HG03460 (cell line): ENCODE results near the gene PLA2G4C.
"Not testable (repeated sequence)": the region's sequence is repeated elsewhere in the genome, so short reads cannot be mapped to it uniquely, and the experiment has no call there.

Experiments
- ATAC-seq: cut with Tn5 transposase; IDR thresholded peaks from one replicate; pipeline ENCODE4 v1.9.1; 2021; ENCODE audit not compliant: unreplicated experiment

PLA2G4C gene

GRCh38 chr19:48111280-48111679 is 663 bp upstream of the PLA2G4C start:
- no peak for ATAC-seq

- no peak for ATAC-seq
Observed at GRCh38 chr19:48108997-48109782, 1.4 kb downstream of the PLA2G4C start.

GRCh38 chr19:48103922-48104321 is 6.7 kb downstream of the PLA2G4C start:
- no peak for ATAC-seq

- no peak for ATAC-seq
Observed at GRCh38 chr19:48102870-48103751, 7.5 kb downstream of the PLA2G4C start.

- ATAC-seq, result no peak
Observed at GRCh38 chr19:48095612-48096175, 14.9 kb downstream of the PLA2G4C start.

GRCh38 chr19:48094855-48095203 is 15.8 kb downstream of the PLA2G4C start:
- no peak for ATAC-seq

- no peak for ATAC-seq
Observed at GRCh38 chr19:48094129-48094854, 16.3 kb downstream of the PLA2G4C start.

- ATAC-seq, result not testable (repeated sequence)
Observed at GRCh38 chr19:48091111-48091718, 19.4 kb downstream of the PLA2G4C start.

GRCh38 chr19:48090281-48090802 is 20.3 kb downstream of the PLA2G4C start:
- ATAC-seq, result no peak

- not testable (repeated sequence) for ATAC-seq
Observed at GRCh38 chr19:48088991-48089390, 21.6 kb downstream of the PLA2G4C start.

- no peak for ATAC-seq
Observed at GRCh38 chr19:48085904-48086864, 24.4 kb downstream of the PLA2G4C start.

- no peak for ATAC-seq
Observed at GRCh38 chr19:48085076-48085475, 25.5 kb downstream of the PLA2G4C start.

GRCh38 chr19:48081106-48081505 is 29.5 kb downstream of the PLA2G4C start:
- no peak for ATAC-seq

- not testable (repeated sequence) for ATAC-seq
Observed at GRCh38 chr19:48070177-48070769, 40.3 kb downstream of the PLA2G4C start.

- no peak for ATAC-seq
Observed at GRCh38 chr19:48069435-48069834, 41.2 kb downstream of the PLA2G4C start.

- no peak for ATAC-seq
Observed at GRCh38 chr19:48064509-48064908, 46.1 kb downstream of the PLA2G4C start.

- no peak for ATAC-seq
Observed at GRCh38 chr19:48061401-48062344, 48.9 kb downstream of the PLA2G4C start.

- no peak for ATAC-seq
Observed at GRCh38 chr19:48060381-48060780, 50.2 kb downstream of the PLA2G4C start.
